C4-2B (cell line): Measurements from ENCODE around the gene VEPH1.
A peak's percentile ranks its signal among the peaks of the same experiment; 100 is the strongest.

Experiments used
- ZFX ChIP-seq: fragments of 450-650 bp; IDR thresholded peaks from 2 replicates; pipeline ENCODE4 v1.6.1; 2017
- TF ChIP-seq, protein P1 (sequence below): fragments of 450-650 bp; conservative IDR thresholded peaks from 2 replicates; pipeline ENCODE4 v1.5.1; 2017; ENCODE audit warnings: mild to moderate bottlenecking

DNA sequence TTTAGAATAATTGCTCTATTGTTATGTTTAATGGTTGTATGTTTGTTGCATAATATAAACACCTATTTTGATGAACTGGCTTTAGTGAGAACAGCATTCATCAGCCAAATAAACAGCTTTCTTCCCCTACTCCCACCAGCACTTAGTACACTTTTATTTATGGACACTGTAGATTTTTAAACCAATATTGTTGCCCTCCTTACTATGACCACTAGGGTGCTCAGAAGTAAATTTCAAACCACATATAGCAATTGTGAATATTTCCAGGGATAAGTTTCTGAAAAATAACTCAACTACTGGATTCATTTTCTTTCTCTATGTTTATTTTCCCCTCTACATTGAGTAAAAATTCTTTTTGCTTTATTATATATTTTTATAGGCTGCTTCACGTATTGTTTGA lies 151.2 kb downstream of the VEPH1 start:
- TF ChIP-seq, protein P1, sequence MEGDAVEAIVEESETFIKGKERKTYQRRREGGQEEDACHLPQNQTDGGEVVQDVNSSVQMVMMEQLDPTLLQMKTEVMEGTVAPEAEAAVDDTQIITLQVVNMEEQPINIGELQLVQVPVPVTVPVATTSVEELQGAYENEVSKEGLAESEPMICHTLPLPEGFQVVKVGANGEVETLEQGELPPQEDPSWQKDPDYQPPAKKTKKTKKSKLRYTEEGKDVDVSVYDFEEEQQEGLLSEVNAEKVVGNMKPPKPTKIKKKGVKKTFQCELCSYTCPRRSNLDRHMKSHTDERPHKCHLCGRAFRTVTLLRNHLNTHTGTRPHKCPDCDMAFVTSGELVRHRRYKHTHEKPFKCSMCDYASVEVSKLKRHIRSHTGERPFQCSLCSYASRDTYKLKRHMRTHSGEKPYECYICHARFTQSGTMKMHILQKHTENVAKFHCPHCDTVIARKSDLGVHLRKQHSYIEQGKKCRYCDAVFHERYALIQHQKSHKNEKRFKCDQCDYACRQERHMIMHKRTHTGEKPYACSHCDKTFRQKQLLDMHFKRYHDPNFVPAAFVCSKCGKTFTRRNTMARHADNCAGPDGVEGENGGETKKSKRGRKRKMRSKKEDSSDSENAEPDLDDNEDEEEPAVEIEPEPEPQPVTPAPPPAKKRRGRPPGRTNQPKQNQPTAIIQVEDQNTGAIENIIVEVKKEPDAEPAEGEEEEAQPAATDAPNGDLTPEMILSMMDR = peak; percentile 77
- no peak for TF ChIP-seq ZFX
